ENCODE data around the gene MSH5. TPM values are rescaled to one million over a fixed set of nuclear protein-coding genes. Genes with fewer than 3 reads are reported as not detected.
A peak's percentile ranks its signal among the peaks of the same experiment; 100 is the strongest.
"Not testable (repeated sequence)": the region's sequence is repeated elsewhere in the genome, so short reads cannot be mapped to it uniquely, and the experiment has no call there.

Gene MSH5
- total and polyA plus RNA-seq, 2 of the 13 experiments (the other 11 are each of a cell fraction or from before 2014, with no cell fraction given) = 10.2 to 38.7 TPM

- TF ChIP-seq ZNF770 (CRISPR knock-in tag; IDR thresholded peaks at IDR 0.05) = 0 out of 2 replicates have a peak, but pooled peaks have one; percentile 14
- TF ChIP-seq SOX6 (IDR thresholded peaks at IDR 0.05) = not testable (repeated sequence)
- peak; percentile 47; the same call in 1 of the 2 replicates for TF ChIP-seq SOX6 (CRISPR knock-in tag; IDR thresholded peaks at IDR 0.05)
- peak; percentile 25; the same call in 1 of the 2 replicates for TF ChIP-seq ZFX (CRISPR knock-in tag; IDR thresholded peaks at IDR 0.05; ENCODE audit: low read depth)
- peak; percentile 51; the same call in 1 of the 2 replicates for TF ChIP-seq FOXO1 (CRISPR knock-in tag; IDR thresholded peaks at IDR 0.05)
- TF ChIP-seq ZNF292 (CRISPR knock-in tag; IDR thresholded peaks at IDR 0.05; ENCODE audit: borderline replicate concordance, low read depth) = peak; percentile 45; the same call in 1 of the 2 replicates
- TF ChIP-seq NR2C2 (CRISPR knock-in tag; IDR thresholded peaks at IDR 0.05; ENCODE audit: borderline replicate concordance) = peak; percentile 54; the same call in 1 of the 2 replicates
- 0 out of 2 replicates have a peak, but pooled peaks have one; percentile 30 for TF ChIP-seq KDM2A (CRISPR knock-in tag; IDR thresholded peaks at IDR 0.05; ENCODE audit: borderline replicate concordance, low read depth)
- TF ChIP-seq ZNF691 (CRISPR knock-in tag; IDR thresholded peaks at IDR 0.05; ENCODE audit: borderline replicate concordance, low read depth) = peak; percentile 73; the same call in 1 of the 2 replicates
- peak; percentile 24; the same call in 1 of the 2 replicates for TF ChIP-seq ZNF644 (CRISPR knock-in tag; IDR thresholded peaks at IDR 0.05; ENCODE audit: low read depth)
- peak; percentile 45; the same call in 1 of the 2 replicates for TF ChIP-seq BHLHE40 (IDR thresholded peaks at IDR 0.05; ENCODE audit: low read length)
- peak; percentile 61 for TF ChIP-seq CEBPG (CRISPR knock-in tag; IDR thresholded peaks at IDR 0.05)
- peak; percentile 54 for TF ChIP-seq PAXIP1 (CRISPR knock-in tag; conservative IDR thresholded peaks at IDR 0.05)
- TF ChIP-seq PITX1 (CRISPR knock-in tag; IDR thresholded peaks at IDR 0.05) = peak; percentile 63; the same call in 1 of the 2 replicates
- TF ChIP-seq ZBTB43 (CRISPR knock-in tag; conservative IDR thresholded peaks at IDR 0.05) = 0 out of 2 replicates have a peak, but pooled peaks have one; percentile 15
- TF ChIP-seq ZNF510 (CRISPR knock-in tag; IDR thresholded peaks at IDR 0.05; ENCODE audit: low read depth) = 0 out of 2 replicates have a peak, but pooled peaks have one; percentile 60
- TF ChIP-seq ZNF335 (CRISPR knock-in tag; IDR thresholded peaks at IDR 0.05) = peak; percentile 80; the same call in 1 of the 2 replicates
- TF ChIP-seq ZNF138 (CRISPR knock-in tag; IDR thresholded peaks at IDR 0.05; ENCODE audit: low read depth) = 0 out of 2 replicates have a peak, but pooled peaks have one; percentile 29
- TF ChIP-seq IRF2 (CRISPR knock-in tag; IDR thresholded peaks at IDR 0.05) = peak; percentile 51; the same call in 1 of the 2 replicates
Observed at GRCh38 chr6:31808599-31808998, 68.8 kb downstream of the MSH5 start (continued).

Measured in HepG2 (cell line).